Mucosa of stomach (tissue), 1 donor: Measurements from ENCODE around the gene NFKBIE.

ENCODE experiments used
- H3K27me3 ChIP-seq: one replicate; pipeline ENCODE4 v1.7.0; 2013; ENCODE audit warnings: mild to moderate bottlenecking, low read length; ENCODE audit not compliant: control insufficient read depth, insufficient read depth
- H3K36me3 ChIP-seq: one replicate; pipeline ENCODE4 v1.7.0; 2013; ENCODE audit warnings: low read length; ENCODE audit not compliant: control insufficient read depth, insufficient read depth
- H3K4me1 ChIP-seq: one replicate; pipeline ENCODE4 v1.7.0; 2013; ENCODE audit warnings: mild to moderate bottlenecking, low read length; ENCODE audit not compliant: control insufficient read depth, insufficient read depth
- H3K4me3 ChIP-seq: one replicate; pipeline ENCODE4 v1.7.0; 2013; ENCODE audit warnings: low read length
- H3K9ac ChIP-seq: one replicate; pipeline ENCODE4 v1.7.0; 2013; ENCODE audit warnings: mild to moderate bottlenecking, low read length, moderate library complexity
- H3K9me3 ChIP-seq: one replicate; pipeline ENCODE4 v1.7.0; 2013; ENCODE audit warnings: mild to moderate bottlenecking, low read length, moderate library complexity; ENCODE audit not compliant: control insufficient read depth
- donor health status: Pancreatic carcinoma.

Gene NFKBIE

GRCh38 chr6:44292661-44293365 lies 27.5 kb upstream of the NFKBIE start:
- H3K4me3 ChIP-seq = no peak overlapping the region

GRCh38 chr6:44291841-44292240 lies 26.5 kb upstream of the NFKBIE start:
- H3K36me3 ChIP-seq = no peaks in the 10 kb centered on the region
- H3K9me3 ChIP-seq = no peaks in the 10 kb centered on the region
- no peak overlapping the region for H3K9ac ChIP-seq
- H3K4me3 ChIP-seq = no peak overlapping the region
- H3K4me1 ChIP-seq = peaks cover under 1% of the 10 kb centered on the region
- H3K27me3 ChIP-seq = peaks cover 66% of the 10 kb centered on the region

More at GRCh38 chr6:44292661-44293365, 27.5 kb upstream of the NFKBIE start:
- Histone ChIP-seq H3K9ac (no peak overlapping the region), H3K9me3 (no peaks in the 10 kb centered on the region), H3K36me3 (no peaks in the 10 kb centered on the region), H3K27me3 (peaks cover 66% of the 10 kb centered on the region), H3K4me1 (peaks cover 5% of the 10 kb centered on the region)

- no peak overlapping the region for H3K9ac ChIP-seq
- no peaks in the 10 kb centered on the region for H3K9me3 ChIP-seq
- H3K36me3 ChIP-seq = no peaks in the 10 kb centered on the region
- peaks cover 54% of the 10 kb centered on the region for H3K27me3 ChIP-seq
- H3K4me3 ChIP-seq = no peak overlapping the region
- H3K4me1 ChIP-seq = no peaks in the 10 kb centered on the region
These were observed 24.4 kb upstream of the NFKBIE start for GRCh38 chr6:44289726-44290260.

- no peaks in the 10 kb centered on the region for H3K36me3 ChIP-seq
- no peaks in the 10 kb centered on the region for H3K9me3 ChIP-seq
- no peaks in the 10 kb centered on the region for H3K4me1 ChIP-seq
- peaks cover 59% of the 10 kb centered on the region for H3K27me3 ChIP-seq
- H3K9ac ChIP-seq = no peak overlapping the region
- H3K4me3 ChIP-seq = no peak overlapping the region
These were observed 21.4 kb upstream of the NFKBIE start for GRCh38 chr6:44286747-44287146.

GRCh38 chr6:44286285-44286565 lies 20.9 kb upstream of the NFKBIE start:
- Histone ChIP-seq H3K36me3 (no peaks in the 10 kb centered on the region), H3K9ac (no peak overlapping the region), H3K27me3 (peaks cover 59% of the 10 kb centered on the region), H3K4me3 (no peak overlapping the region), H3K4me1 (no peaks in the 10 kb centered on the region), H3K9me3 (no peaks in the 10 kb centered on the region)

GRCh38 chr6:44285552-44286284 lies 20.4 kb upstream of the NFKBIE start:
- Histone ChIP-seq H3K36me3 (no peaks in the 10 kb centered on the region), H3K27me3 (peaks cover 58% of the 10 kb centered on the region), H3K4me1 (no peaks in the 10 kb centered on the region), H3K9ac (no peak overlapping the region), H3K4me3 (no peak overlapping the region), H3K9me3 (no peaks in the 10 kb centered on the region)

- no peak overlapping the region for H3K9ac ChIP-seq
- H3K4me3 ChIP-seq = no peak overlapping the region
- peaks cover 53% of the 10 kb centered on the region for H3K27me3 ChIP-seq
- no peaks in the 10 kb centered on the region for H3K36me3 ChIP-seq
- H3K4me1 ChIP-seq = no peaks in the 10 kb centered on the region
- no peaks in the 10 kb centered on the region for H3K9me3 ChIP-seq
These were observed 19.5 kb upstream of the NFKBIE start for GRCh38 chr6:44284867-44285266.

GRCh38 chr6:44284121-44284520 lies 18.8 kb upstream of the NFKBIE start:
- Histone ChIP-seq H3K4me3 (no peak overlapping the region), H3K9ac (no peak overlapping the region), H3K36me3 (no peaks in the 10 kb centered on the region), H3K27me3 (peaks cover 51% of the 10 kb centered on the region), H3K4me1 (no peaks in the 10 kb centered on the region), H3K9me3 (no peaks in the 10 kb centered on the region)

GRCh38 chr6:44278774-44279697 lies 13.7 kb upstream of the NFKBIE start:
- no peaks in the 10 kb centered on the region for H3K9me3 ChIP-seq
- H3K36me3 ChIP-seq = no peaks in the 10 kb centered on the region
- H3K4me3 ChIP-seq = no peak overlapping the region
- H3K4me1 ChIP-seq = no peaks in the 10 kb centered on the region
- peaks cover 67% of the 10 kb centered on the region for H3K27me3 ChIP-seq
- H3K9ac ChIP-seq = no peak overlapping the region

GRCh38 chr6:44278315-44278714 lies 13.0 kb upstream of the NFKBIE start:
- no peak overlapping the region for H3K9ac ChIP-seq

GRCh38 chr6:44277763-44278162 lies 12.4 kb upstream of the NFKBIE start:
- H3K27me3 ChIP-seq = peaks cover 70% of the 10 kb centered on the region
- no peak overlapping the region for H3K4me3 ChIP-seq
- H3K9me3 ChIP-seq = no peaks in the 10 kb centered on the region
- no peak overlapping the region for H3K9ac ChIP-seq
- no peaks in the 10 kb centered on the region for H3K4me1 ChIP-seq
- no peaks in the 10 kb centered on the region for H3K36me3 ChIP-seq

More at GRCh38 chr6:44278315-44278714, 13.0 kb upstream of the NFKBIE start:
- Histone ChIP-seq H3K36me3 (no peaks in the 10 kb centered on the region), H3K27me3 (peaks cover 67% of the 10 kb centered on the region), H3K4me3 (no peak overlapping the region), H3K9me3 (no peaks in the 10 kb centered on the region), H3K4me1 (no peaks in the 10 kb centered on the region)
